ENCODE data around the gene ANK3.

Gene ANK3

GRCh38 chr10:59991661-59992060 is 398.0 kb downstream of the ANK3 start:
- no peak overlapping the region for H3K4me3 ChIP-seq (ENCODE audit: low read depth, low read length)
- TF ChIP-seq, protein P1, sequence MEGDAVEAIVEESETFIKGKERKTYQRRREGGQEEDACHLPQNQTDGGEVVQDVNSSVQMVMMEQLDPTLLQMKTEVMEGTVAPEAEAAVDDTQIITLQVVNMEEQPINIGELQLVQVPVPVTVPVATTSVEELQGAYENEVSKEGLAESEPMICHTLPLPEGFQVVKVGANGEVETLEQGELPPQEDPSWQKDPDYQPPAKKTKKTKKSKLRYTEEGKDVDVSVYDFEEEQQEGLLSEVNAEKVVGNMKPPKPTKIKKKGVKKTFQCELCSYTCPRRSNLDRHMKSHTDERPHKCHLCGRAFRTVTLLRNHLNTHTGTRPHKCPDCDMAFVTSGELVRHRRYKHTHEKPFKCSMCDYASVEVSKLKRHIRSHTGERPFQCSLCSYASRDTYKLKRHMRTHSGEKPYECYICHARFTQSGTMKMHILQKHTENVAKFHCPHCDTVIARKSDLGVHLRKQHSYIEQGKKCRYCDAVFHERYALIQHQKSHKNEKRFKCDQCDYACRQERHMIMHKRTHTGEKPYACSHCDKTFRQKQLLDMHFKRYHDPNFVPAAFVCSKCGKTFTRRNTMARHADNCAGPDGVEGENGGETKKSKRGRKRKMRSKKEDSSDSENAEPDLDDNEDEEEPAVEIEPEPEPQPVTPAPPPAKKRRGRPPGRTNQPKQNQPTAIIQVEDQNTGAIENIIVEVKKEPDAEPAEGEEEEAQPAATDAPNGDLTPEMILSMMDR (IDR thresholded peaks at IDR 0.05; ENCODE audit: borderline replicate concordance, insufficient read depth, low read depth, low read length) = no peak

DNA sequence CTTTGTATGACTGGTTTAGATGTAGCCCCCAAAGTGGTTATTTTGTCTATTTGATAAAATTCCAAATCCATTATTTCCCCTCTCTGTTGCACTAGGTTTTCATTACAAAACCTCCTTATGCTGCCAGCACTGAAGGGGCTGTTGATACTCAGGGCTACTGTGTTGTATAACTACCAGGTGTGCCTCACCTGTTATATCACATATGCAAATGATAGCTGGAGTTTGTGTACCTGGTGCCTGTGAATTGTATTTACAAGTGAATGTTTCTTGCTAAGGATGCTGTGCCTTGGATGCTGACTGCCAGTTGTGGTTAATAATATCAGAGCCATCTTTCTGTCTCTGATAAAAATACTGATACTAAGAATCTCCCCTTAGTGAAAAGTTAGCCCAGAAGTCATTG is 398.6 kb downstream of the ANK3 start:
- H3K4me3 ChIP-seq (ENCODE audit: low read depth, low read length) = no peak overlapping the region
- TF ChIP-seq, protein P1 (IDR thresholded peaks at IDR 0.05; ENCODE audit: borderline replicate concordance, insufficient read depth, low read depth, low read length) = no peak

GRCh38 chr10:59985639-59986038 is 404.0 kb downstream of the ANK3 start:
- TF ChIP-seq, protein P1 (IDR thresholded peaks at IDR 0.05; ENCODE audit: borderline replicate concordance, insufficient read depth, low read depth, low read length) = no peak
- H3K4me3 ChIP-seq (ENCODE audit: low read depth, low read length) = no peak overlapping the region

- no peak overlapping the region for H3K4me3 ChIP-seq (ENCODE audit: low read depth, low read length)
- TF ChIP-seq, protein P1 (IDR thresholded peaks at IDR 0.05; ENCODE audit: borderline replicate concordance, insufficient read depth, low read depth, low read length) = no peak
These were observed 405.3 kb downstream of the ANK3 start for GRCh38 chr10:59984415-59984814.

DNA sequence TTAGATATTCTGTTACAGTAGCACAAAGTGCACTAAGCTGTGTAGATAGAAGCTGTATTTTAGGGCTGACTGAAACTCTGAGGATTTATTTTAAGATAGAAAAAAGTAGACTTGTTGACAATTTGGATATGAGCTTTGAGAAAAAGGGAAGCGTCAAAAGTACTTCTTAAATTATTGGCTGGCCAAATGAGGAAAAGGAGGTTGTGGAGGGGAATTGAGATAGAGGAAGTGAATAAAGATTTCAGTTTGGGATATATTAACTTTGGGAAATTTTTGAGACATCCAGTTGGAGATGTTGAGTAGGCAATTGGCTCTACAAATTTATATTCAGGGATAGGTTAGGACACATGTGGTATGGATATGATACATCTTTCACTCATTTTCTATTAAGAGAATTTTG is 409.3 kb downstream of the ANK3 start:
- no peak overlapping the region for H3K4me3 ChIP-seq (ENCODE audit: low read depth, low read length)
- TF ChIP-seq, protein P1 (IDR thresholded peaks at IDR 0.05; ENCODE audit: borderline replicate concordance, insufficient read depth, low read depth, low read length) = no peak

GRCh38 chr10:59977486-59977885 is 412.2 kb downstream of the ANK3 start:
- TF ChIP-seq, protein P1 (IDR thresholded peaks at IDR 0.05; ENCODE audit: borderline replicate concordance, insufficient read depth, low read depth, low read length) = no peak
- H3K4me3 ChIP-seq (ENCODE audit: low read depth, low read length) = no peak overlapping the region

DNA sequence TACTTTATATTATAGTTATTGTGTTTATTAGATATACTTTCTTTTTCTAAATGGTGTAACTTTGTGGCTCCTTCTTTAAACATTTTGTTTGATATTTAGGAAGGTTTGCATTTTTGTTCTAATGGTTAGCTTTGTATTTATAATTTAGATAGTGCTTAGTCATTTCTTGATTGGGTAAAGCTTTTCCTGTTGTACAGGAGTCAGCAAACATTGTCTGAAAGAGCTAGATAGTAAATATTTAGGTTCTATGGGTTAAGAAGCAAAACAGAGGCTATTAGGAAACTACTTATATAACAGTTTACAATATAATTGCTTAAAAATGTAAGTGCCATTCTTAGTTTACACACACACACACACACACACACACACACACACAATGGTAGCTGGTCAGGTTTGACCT is 412.8 kb downstream of the ANK3 start:
- TF ChIP-seq, protein P1 (IDR thresholded peaks at IDR 0.05; ENCODE audit: borderline replicate concordance, insufficient read depth, low read depth, low read length) = no peak

More for the DNA sequence above, 412.8 kb downstream of the ANK3 start:
- no peak overlapping the region for H3K4me3 ChIP-seq (ENCODE audit: low read depth, low read length)

All from GM12875 (cell line).